Stimulated activated CD4-positive, alpha-beta T cell treated with anti-CD3 and anti-CD28 coated beads, Interleukin-12 subunit alpha, Interleukin-12 subunit beta, amount 100 ng/mL, for 24 hours (primary cell): ENCODE results near the gene SPDYE16.
"Not testable (repeated sequence)": the region's sequence is repeated elsewhere in the genome, so short reads cannot be mapped to it uniquely, and the experiment has no call there.

Source experiments
- DNase-seq, 2 experiments: peaks; one replicate each; pipeline ENCODE4 v3.0.0-alpha.2; 2020; ENCODE audit warnings: low read depth in 2 of 2

The SPDYE16 gene

GRCh38 chr7:76543197-76543596 lies at the start of gene SPDYE16:
SPDYE16 (minus strand) TSS chr7:76543297; CDS start chr7:76541459, 1,838 bp downstream.
- not testable (repeated sequence) for DNase-seq

DNA sequence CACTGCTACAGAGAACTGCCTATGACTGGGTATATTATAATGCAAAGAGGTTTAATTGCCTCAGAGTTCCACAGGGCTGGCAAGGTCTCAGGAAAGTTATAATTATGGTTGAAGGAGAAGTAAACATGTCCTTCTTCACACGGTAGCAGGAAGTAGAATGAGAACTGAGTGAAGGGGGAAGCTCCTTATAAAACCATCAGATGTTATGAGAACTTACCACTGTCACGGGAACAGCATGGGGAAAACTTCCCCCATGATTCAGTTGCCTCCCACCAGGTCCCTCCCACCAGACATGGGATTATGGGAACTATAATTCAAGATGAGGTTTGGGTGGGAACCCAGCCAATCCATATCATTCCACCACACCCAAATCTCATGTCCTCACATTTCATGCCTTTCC lies 49.6 kb upstream of the SPDYE16 start:
- not testable (repeated sequence) for DNase-seq

DNA sequence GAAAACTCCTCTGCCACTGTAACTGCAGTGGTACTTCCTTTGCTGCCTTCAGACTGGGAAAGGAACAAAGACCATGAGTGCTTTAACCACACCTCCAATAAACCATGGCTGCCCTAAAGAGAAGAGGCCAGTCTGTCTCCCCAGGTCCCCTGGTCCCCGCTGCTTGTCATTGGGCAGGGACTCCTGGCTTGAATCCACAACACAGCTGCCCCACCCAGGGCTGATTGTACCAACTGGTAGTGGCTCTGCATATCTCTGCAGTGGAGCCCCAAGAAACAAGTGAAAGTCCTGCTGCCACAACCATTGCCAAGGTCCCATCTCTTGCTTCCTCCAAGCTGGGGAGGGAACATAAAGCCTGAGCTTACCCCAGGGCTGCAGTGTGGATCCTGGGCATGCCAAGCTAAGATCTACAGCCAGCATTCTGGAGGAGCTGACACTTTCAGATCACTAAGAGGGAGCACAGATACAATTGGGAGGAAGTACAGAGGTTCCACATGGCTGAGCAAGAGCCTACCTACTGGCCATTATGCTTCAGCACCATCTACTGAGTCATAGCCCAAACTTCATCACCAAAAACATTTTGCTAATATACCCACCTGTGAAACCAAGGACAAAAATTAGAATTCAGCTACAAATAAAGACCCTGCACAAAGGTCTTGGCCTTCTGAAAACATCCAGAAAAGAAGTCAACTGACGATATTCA lies 48.7 kb upstream of the SPDYE16 start:
- DNase-seq = not testable (repeated sequence)

GRCh38 chr7:76591033-76591432 lies 47.9 kb upstream of the SPDYE16 start:
- not testable (repeated sequence) for DNase-seq

- DNase-seq = not testable (repeated sequence)
These were observed 45.5 kb upstream of the SPDYE16 start for GRCh38 chr7:76588586-76588985.

GRCh38 chr7:76586585-76587315 lies 43.7 kb upstream of the SPDYE16 start:
- not testable (repeated sequence) for DNase-seq

DNA sequence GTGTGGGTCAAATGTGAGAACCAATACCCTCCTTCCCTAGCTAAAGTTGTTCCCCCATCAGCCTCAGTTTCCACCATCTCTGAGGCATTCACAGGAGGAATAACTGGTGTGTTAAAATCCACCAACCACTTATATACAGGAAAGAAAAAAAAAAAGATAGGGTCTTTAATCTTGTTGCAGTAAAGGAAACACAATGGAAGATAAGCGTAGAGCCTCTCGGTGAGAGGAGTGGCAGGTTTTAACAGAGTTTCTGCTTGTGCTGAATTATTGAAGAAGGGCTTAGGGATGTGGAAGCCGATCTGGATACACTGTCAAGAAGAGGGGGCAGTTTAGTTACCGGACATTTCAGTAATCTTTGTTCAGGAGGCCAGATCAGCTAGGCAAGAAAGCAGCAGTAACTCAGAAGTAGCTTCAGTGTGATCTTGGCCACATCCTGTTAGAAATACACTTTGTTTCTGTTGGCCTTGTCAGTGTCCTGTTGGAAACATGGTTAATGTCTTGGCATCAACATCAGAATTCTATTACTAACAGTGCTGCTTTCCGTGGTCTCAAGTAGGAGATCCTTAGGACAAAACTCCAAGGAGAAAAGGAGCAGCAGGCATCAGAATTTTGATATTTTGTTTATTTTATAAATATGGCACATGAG lies 40.7 kb upstream of the SPDYE16 start:
- DNase-seq = not testable (repeated sequence)

DNA sequence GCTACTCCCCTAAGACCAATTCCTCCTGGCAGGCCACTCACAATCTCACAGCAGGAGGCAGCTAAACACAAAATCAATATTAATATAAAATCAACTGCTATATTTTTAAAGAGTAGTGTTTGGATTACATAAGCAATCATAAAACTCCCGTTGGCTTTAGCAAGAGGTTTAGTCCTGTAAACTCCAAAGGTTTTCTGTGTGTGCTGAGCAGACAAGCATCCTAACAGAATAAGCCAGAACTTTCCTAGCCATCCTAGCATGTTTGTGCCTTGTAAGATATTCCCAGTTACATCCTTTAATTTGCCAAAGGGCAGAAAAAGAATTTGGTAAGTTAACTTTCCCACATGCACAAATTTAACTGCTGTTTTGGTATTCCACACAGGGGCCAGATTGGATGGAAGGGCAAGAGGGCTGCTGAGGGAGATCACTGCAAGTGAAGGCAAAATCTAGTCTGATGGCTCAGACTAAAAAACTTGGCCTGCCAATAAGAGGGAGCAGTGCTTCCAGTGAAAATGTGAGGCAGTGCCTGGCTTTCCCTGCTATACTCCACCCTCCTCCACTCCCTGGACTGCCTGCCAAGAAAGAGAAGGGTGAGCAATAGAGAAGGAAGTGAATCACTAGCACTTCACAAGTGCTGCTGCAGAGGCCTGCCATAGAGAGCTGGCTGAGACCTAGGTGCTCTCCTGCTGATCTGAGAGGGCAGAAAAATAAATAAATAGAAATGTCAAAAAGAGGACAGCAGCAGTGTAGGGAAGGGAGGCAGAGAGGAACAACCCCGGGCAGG lies 39.9 kb upstream of the SPDYE16 start:
- not testable (repeated sequence) for DNase-seq

DNA sequence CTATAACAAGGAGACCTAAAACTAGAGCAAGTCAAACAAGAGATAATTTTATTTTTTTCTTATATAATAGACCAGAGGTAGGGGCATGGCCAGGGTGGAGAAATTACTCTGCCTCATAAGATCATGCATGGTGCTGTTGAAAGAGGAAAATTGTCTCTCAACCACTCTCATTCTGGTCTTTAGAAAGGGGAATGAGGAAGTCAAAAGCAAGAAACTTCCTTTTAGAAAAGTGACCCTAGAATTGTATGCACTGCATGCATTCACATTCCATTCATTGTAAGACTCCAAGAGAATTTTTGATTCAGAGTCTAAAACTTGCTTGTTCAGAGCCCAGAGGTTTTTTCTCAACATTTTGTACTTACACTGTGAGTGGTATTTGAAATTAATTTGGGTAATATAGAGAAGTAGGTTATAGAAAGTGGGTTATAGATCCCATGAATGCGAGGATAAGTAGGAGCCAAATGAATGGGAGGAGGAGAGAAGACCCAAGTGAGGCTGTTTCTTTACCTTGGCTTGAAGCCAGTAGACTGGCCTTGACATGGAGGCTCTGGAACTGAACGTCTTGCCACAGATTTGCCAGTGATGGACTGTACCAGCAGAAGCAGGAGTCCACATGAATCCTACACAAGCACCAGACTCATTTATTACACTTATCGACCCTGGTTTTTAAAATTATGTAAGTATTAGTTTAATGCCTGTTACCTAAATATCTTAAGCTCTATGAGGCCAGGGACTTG lies 33.0 kb upstream of the SPDYE16 start:
- DNase-seq = not testable (repeated sequence)

DNA sequence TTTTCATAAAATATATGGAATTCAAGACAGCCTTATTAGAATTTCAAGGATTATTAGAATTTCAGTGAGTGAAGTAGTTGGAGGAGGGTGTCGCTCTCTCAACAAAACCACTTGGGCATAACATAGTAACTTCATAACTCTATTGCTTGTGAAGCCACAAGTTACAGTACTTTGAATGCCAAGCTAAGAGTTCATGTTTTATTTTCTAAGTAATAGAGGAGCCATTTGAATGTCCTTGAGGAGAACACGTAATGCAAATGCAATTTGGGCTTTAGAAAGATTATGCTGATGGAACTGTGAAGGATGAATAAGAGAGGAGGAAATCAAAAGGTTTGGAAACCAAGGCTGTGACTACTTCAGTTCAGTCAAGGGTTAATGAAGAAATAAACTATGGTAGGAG lies 32.3 kb upstream of the SPDYE16 start:
- not testable (repeated sequence) for DNase-seq

DNA sequence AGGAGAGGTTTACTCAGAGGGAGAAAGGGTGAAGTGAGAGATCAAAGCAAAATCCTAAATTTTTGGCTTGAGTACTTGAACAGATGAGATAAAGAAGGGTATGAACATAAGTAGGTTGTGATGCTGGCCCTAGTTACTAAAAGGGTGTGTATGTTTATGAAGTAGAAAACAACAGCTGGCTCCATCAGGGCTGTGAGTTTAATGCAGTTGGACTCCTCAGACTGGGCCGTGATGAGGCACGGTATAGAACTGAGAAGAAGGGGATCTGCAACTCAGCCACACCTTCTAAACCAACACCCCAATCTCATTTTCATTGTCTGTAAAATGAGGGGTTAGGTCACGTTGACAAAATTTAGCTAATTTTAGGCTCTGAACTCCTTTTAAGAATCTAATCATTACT lies 29.2 kb upstream of the SPDYE16 start:
- DNase-seq = not testable (repeated sequence)

GRCh38 chr7:76570324-76570775 lies 27.3 kb upstream of the SPDYE16 start:
- not testable (repeated sequence) for DNase-seq

DNA sequence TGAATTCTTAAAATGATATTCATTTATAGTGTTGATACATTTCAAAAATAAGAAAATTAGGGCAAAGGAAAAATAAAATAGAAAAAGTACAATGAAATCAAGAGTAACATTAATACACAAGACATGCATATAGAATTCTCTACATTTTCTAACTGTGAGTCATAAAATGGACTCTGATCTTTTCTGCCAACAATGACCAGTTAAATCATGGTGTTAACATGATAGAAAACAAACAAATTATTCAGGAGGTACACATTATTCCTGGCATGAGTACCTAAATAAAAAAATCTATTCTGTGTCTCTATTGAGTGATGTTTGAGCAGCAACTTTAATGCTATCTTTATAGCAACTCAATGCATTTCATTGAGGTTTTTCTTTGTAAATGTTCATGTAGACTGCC lies 25.6 kb upstream of the SPDYE16 start:
- not testable (repeated sequence) for DNase-seq

- DNase-seq = not testable (repeated sequence)
These were observed 24.7 kb upstream of the SPDYE16 start for GRCh38 chr7:76567753-76568152.

- not testable (repeated sequence) for DNase-seq
These were observed 24.2 kb upstream of the SPDYE16 start for GRCh38 chr7:76567311-76567710.

GRCh38 chr7:76565001-76565400 lies 21.9 kb upstream of the SPDYE16 start:
- not testable (repeated sequence) for DNase-seq

DNA sequence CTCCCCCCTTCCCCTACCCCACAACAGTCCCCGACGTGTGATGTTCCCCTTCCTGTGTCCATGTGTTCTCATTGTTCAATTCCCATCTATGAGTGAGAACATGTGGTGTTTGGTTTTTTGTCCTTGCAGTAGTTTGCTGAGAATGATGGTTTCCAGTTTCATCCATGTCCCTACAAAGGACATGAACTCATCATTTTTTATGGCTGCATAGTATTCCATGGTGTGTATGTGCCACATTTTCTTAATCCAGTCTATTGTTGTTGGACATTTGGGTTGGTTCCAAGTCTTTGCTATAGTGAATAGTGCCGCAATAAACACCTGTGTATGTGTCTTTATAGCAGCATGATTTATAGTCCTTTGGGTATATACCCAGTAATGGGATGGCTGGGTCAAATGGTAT lies 18.2 kb upstream of the SPDYE16 start:
- not testable (repeated sequence) for DNase-seq

GRCh38 chr7:76560157-76560556 lies 17.1 kb upstream of the SPDYE16 start:
- not testable (repeated sequence) for DNase-seq

- DNase-seq = not testable (repeated sequence)
These were observed 16.6 kb upstream of the SPDYE16 start for GRCh38 chr7:76559685-76560084.

- not testable (repeated sequence) for DNase-seq
These were observed 8.9 kb upstream of the SPDYE16 start for GRCh38 chr7:76551992-76552391.

- not testable (repeated sequence) for DNase-seq
These were observed 6.8 kb upstream of the SPDYE16 start for GRCh38 chr7:76549855-76550248.
